Measurements from ENCODE around the gene MUC4. TPM values are rescaled to one million over a fixed set of nuclear protein-coding genes. Genes with fewer than 3 reads are reported as not detected.

The MUC4 gene
- total and polyA plus RNA-seq, 4 donors = not detected

DNA sequence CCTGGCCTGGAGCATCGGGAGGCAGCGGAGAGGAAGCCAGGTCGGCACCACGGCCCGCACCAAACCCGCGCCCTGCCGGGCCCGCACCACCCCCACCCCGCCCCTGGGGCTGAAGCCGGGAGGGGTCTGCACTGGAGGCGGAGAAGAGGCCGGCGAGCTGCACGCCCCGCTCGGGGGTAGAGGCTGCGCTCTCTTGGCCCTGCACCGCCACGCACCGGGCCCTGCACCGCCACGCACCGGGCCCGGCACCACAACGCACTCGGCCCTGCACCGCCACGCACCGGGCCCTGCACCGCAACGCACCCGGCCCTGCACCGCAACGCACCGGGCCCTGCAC, 49.5 kb downstream of the MUC4 start:
- DNase-seq (ENCODE audit: low spot score) = no peak
- Histone ChIP-seq H3K4me1 (ENCODE audit: control insufficient read depth in 4 of 4, insufficient read depth in 4 of 4, low read length in 3 of 4) (peaks cover 0 to 3% (median 0%) of the 10 kb centered on the region in 4 donors), H3K9ac (ENCODE audit: low read depth in 1 of 2, low read length in 2 of 2) (no peak overlapping the region), H3K4me3 (ENCODE audit: low read depth in 1 of 3, low read length in 3 of 3) (no peak overlapping the region), H3K27me3 (ENCODE audit: control insufficient read depth in 4 of 4, insufficient read depth in 4 of 4, low read length in 3 of 4) (peaks cover 0 to 2% (median 0%) of the 10 kb centered on the region in 4 donors), H3K9me3 (ENCODE audit: control insufficient read depth in 4 of 4, low read length in 3 of 4) (no peaks in the 10 kb centered on the region), H3K36me3 (ENCODE audit: control insufficient read depth in 4 of 4, insufficient read depth in 3 of 4, low read depth in 1 of 4, low read length in 3 of 4) (no peaks in the 10 kb centered on the region), H3K27ac (ENCODE audit: low read depth in 1 of 2, low read length in 2 of 2) (no peak overlapping the region)
- 38% methylated on average over 36 of the region's 36 CpGs for WGBS
- TF ChIP-seq JUND (IDR thresholded peaks at IDR 0.05) (no peak), MAX (IDR thresholded peaks at IDR 0.05) (no peak), FOXA1 (IDR thresholded peaks at IDR 0.05) (no peak), RXRA (IDR thresholded peaks at IDR 0.05) (no peak), NR2F2 (IDR thresholded peaks at IDR 0.05) (no peak), RAD21 (IDR thresholded peaks at IDR 0.05) (no peak), GABPA (IDR thresholded peaks at IDR 0.05 in 1 of 2, conservative IDR thresholded peaks at IDR 0.05 in 1 of 2) (no peak), SP1 (IDR thresholded peaks at IDR 0.05) (no peak), EGR1 (IDR thresholded peaks at IDR 0.05; ENCODE audit: low read depth in 2 of 2) (no peak), TAF1 (conservative IDR thresholded peaks at IDR 0.05) (no peak), YY1 (IDR thresholded peaks at IDR 0.05) (no peak), HNF4A (conservative IDR thresholded peaks at IDR 0.05) (no peak)
- TF ChIP-seq, protein P1, sequence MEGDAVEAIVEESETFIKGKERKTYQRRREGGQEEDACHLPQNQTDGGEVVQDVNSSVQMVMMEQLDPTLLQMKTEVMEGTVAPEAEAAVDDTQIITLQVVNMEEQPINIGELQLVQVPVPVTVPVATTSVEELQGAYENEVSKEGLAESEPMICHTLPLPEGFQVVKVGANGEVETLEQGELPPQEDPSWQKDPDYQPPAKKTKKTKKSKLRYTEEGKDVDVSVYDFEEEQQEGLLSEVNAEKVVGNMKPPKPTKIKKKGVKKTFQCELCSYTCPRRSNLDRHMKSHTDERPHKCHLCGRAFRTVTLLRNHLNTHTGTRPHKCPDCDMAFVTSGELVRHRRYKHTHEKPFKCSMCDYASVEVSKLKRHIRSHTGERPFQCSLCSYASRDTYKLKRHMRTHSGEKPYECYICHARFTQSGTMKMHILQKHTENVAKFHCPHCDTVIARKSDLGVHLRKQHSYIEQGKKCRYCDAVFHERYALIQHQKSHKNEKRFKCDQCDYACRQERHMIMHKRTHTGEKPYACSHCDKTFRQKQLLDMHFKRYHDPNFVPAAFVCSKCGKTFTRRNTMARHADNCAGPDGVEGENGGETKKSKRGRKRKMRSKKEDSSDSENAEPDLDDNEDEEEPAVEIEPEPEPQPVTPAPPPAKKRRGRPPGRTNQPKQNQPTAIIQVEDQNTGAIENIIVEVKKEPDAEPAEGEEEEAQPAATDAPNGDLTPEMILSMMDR (IDR thresholded peaks at IDR 0.05; ENCODE audit: low read depth, low read length, missing input control) = no peak
- TF ChIP-seq, protein P2, sequence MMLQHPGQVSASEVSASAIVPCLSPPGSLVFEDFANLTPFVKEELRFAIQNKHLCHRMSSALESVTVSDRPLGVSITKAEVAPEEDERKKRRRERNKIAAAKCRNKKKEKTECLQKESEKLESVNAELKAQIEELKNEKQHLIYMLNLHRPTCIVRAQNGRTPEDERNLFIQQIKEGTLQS (IDR thresholded peaks at IDR 0.05) = no peak
- TF ChIP-seq, protein P3, sequence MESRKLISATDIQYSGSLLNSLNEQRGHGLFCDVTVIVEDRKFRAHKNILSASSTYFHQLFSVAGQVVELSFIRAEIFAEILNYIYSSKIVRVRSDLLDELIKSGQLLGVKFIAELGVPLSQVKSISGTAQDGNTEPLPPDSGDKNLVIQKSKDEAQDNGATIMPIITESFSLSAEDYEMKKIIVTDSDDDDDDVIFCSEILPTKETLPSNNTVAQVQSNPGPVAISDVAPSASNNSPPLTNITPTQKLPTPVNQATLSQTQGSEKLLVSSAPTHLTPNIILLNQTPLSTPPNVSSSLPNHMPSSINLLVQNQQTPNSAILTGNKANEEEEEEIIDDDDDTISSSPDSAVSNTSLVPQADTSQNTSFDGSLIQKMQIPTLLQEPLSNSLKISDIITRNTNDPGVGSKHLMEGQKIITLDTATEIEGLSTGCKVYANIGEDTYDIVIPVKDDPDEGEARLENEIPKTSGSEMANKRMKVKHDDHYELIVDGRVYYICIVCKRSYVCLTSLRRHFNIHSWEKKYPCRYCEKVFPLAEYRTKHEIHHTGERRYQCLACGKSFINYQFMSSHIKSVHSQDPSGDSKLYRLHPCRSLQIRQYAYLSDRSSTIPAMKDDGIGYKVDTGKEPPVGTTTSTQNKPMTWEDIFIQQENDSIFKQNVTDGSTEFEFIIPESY (IDR thresholded peaks at IDR 0.05) = no peak
- TF ChIP-seq, protein P4, sequence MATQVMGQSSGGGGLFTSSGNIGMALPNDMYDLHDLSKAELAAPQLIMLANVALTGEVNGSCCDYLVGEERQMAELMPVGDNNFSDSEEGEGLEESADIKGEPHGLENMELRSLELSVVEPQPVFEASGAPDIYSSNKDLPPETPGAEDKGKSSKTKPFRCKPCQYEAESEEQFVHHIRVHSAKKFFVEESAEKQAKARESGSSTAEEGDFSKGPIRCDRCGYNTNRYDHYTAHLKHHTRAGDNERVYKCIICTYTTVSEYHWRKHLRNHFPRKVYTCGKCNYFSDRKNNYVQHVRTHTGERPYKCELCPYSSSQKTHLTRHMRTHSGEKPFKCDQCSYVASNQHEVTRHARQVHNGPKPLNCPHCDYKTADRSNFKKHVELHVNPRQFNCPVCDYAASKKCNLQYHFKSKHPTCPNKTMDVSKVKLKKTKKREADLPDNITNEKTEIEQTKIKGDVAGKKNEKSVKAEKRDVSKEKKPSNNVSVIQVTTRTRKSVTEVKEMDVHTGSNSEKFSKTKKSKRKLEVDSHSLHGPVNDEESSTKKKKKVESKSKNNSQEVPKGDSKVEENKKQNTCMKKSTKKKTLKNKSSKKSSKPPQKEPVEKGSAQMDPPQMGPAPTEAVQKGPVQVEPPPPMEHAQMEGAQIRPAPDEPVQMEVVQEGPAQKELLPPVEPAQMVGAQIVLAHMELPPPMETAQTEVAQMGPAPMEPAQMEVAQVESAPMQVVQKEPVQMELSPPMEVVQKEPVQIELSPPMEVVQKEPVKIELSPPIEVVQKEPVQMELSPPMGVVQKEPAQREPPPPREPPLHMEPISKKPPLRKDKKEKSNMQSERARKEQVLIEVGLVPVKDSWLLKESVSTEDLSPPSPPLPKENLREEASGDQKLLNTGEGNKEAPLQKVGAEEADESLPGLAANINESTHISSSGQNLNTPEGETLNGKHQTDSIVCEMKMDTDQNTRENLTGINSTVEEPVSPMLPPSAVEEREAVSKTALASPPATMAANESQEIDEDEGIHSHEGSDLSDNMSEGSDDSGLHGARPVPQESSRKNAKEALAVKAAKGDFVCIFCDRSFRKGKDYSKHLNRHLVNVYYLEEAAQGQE (IDR thresholded peaks at IDR 0.05) = no peak

Data from liver (tissue), 9 donors.